Liver (tissue), 3 donors: ENCODE measurements around the gene STX12.

Experiments
- EGR1 ChIP-seq, 2 donors: IDR thresholded peaks; 2 replicates each; pipeline ENCODE4 v1.6.1; 2016 to 2018; ENCODE audit warnings: antibody characterized with exemption in 2 of 2, low read depth in 2 of 2
- GABPA ChIP-seq, 2 donors: IDR thresholded peaks in 1 of 2; conservative IDR thresholded peaks in 1 of 2; 2 replicates each; pipeline ENCODE4 v1.6.1; 2016; ENCODE audit warnings: antibody characterized with exemption in 2 of 2, mild to moderate bottlenecking in 1 of 2, moderate library complexity in 1 of 2
- JUND ChIP-seq, 2 donors: IDR thresholded peaks; 2 replicates each; pipeline ENCODE4 v1.6.1; 2016; ENCODE audit warnings: antibody characterized with exemption in 2 of 2
- RAD21 ChIP-seq, 2 donors: IDR thresholded peaks; 2 replicates each; pipeline ENCODE4 v1.6.1; 2016; ENCODE audit warnings: antibody characterized with exemption in 2 of 2, mild to moderate bottlenecking in 2 of 2
- SP1 ChIP-seq: IDR thresholded peaks from 2 replicates; pipeline ENCODE4 v1.6.1; 2018; ENCODE audit warnings: antibody characterized with exemption, mild to moderate bottlenecking
- TF ChIP-seq, protein P1 (sequence below): IDR thresholded peaks from 2 replicates; pipeline ENCODE4 v1.6.1; 2016; ENCODE audit warnings: antibody characterized with exemption
- TF ChIP-seq, protein P2 (sequence below): fragments of 150-350 bp; IDR thresholded peaks from 2 replicates; pipeline ENCODE4 v1.5.1; 2017; ENCODE audit warnings: improper control_type of control experiment, low read depth, low read length; ENCODE audit not compliant: missing input control
- TF ChIP-seq, protein P3 (sequence below): IDR thresholded peaks from 2 replicates; pipeline ENCODE4 v1.6.1; 2016; ENCODE audit warnings: antibody characterized with exemption
- TF ChIP-seq, protein P4 (sequence below): IDR thresholded peaks from 2 replicates; pipeline ENCODE4 v1.6.1; 2016; ENCODE audit warnings: antibody characterized with exemption
- TF ChIP-seq, protein P5 (sequence below): IDR thresholded peaks from 2 replicates; pipeline ENCODE4 v1.6.1; 2016; ENCODE audit warnings: antibody characterized with exemption, mild to moderate bottlenecking
- donor health status: healthy.
- donor health status: healthy.

DNA sequence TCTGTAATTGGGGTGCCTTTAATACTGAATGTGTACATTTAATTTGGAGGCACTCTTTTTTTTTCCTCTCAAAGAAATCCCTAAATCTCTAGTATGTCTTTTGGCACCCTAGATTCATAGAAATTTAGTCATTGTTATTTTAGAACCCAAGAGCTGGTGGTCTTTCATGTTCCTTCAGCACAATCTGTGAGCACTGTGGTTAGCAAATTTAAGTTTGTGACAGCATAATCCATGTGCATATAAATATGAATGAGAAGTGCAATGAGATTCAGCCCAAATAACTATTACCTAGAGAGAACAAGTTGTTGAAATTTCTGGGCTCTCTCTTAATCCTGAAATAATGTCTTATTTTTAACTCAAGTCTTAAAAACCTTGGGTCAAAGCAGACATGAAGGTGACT is 62.0 kb downstream of the STX12 start:
- TF ChIP-seq RAD21 (IDR thresholded peaks at IDR 0.05): no peak
- TF ChIP-seq, protein P1, sequence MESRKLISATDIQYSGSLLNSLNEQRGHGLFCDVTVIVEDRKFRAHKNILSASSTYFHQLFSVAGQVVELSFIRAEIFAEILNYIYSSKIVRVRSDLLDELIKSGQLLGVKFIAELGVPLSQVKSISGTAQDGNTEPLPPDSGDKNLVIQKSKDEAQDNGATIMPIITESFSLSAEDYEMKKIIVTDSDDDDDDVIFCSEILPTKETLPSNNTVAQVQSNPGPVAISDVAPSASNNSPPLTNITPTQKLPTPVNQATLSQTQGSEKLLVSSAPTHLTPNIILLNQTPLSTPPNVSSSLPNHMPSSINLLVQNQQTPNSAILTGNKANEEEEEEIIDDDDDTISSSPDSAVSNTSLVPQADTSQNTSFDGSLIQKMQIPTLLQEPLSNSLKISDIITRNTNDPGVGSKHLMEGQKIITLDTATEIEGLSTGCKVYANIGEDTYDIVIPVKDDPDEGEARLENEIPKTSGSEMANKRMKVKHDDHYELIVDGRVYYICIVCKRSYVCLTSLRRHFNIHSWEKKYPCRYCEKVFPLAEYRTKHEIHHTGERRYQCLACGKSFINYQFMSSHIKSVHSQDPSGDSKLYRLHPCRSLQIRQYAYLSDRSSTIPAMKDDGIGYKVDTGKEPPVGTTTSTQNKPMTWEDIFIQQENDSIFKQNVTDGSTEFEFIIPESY: no peak
- TF ChIP-seq, protein P2, sequence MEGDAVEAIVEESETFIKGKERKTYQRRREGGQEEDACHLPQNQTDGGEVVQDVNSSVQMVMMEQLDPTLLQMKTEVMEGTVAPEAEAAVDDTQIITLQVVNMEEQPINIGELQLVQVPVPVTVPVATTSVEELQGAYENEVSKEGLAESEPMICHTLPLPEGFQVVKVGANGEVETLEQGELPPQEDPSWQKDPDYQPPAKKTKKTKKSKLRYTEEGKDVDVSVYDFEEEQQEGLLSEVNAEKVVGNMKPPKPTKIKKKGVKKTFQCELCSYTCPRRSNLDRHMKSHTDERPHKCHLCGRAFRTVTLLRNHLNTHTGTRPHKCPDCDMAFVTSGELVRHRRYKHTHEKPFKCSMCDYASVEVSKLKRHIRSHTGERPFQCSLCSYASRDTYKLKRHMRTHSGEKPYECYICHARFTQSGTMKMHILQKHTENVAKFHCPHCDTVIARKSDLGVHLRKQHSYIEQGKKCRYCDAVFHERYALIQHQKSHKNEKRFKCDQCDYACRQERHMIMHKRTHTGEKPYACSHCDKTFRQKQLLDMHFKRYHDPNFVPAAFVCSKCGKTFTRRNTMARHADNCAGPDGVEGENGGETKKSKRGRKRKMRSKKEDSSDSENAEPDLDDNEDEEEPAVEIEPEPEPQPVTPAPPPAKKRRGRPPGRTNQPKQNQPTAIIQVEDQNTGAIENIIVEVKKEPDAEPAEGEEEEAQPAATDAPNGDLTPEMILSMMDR: no peak
- TF ChIP-seq EGR1 (IDR thresholded peaks at IDR 0.05; ENCODE audit: low read depth in 2 of 2): no peak
- no peak for TF ChIP-seq SP1
- TF ChIP-seq JUND (IDR thresholded peaks at IDR 0.05): no peak
- no peak for TF ChIP-seq GABPA (IDR thresholded peaks at IDR 0.05 in 1 of 2, conservative IDR thresholded peaks at IDR 0.05 in 1 of 2)
- TF ChIP-seq, protein P3, sequence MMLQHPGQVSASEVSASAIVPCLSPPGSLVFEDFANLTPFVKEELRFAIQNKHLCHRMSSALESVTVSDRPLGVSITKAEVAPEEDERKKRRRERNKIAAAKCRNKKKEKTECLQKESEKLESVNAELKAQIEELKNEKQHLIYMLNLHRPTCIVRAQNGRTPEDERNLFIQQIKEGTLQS: no peak
- TF ChIP-seq, protein P4, sequence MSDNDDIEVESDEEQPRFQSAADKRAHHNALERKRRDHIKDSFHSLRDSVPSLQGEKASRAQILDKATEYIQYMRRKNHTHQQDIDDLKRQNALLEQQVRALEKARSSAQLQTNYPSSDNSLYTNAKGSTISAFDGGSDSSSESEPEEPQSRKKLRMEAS: no peak
- TF ChIP-seq, protein P5, sequence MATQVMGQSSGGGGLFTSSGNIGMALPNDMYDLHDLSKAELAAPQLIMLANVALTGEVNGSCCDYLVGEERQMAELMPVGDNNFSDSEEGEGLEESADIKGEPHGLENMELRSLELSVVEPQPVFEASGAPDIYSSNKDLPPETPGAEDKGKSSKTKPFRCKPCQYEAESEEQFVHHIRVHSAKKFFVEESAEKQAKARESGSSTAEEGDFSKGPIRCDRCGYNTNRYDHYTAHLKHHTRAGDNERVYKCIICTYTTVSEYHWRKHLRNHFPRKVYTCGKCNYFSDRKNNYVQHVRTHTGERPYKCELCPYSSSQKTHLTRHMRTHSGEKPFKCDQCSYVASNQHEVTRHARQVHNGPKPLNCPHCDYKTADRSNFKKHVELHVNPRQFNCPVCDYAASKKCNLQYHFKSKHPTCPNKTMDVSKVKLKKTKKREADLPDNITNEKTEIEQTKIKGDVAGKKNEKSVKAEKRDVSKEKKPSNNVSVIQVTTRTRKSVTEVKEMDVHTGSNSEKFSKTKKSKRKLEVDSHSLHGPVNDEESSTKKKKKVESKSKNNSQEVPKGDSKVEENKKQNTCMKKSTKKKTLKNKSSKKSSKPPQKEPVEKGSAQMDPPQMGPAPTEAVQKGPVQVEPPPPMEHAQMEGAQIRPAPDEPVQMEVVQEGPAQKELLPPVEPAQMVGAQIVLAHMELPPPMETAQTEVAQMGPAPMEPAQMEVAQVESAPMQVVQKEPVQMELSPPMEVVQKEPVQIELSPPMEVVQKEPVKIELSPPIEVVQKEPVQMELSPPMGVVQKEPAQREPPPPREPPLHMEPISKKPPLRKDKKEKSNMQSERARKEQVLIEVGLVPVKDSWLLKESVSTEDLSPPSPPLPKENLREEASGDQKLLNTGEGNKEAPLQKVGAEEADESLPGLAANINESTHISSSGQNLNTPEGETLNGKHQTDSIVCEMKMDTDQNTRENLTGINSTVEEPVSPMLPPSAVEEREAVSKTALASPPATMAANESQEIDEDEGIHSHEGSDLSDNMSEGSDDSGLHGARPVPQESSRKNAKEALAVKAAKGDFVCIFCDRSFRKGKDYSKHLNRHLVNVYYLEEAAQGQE: no peak
